Loucy (cell line): Measurements from ENCODE around the gene DLG2.
"Not testable (repeated sequence)": the region's sequence is repeated elsewhere in the genome, so short reads cannot be mapped to it uniquely, and the experiment has no call there.

Source experiments
- H2AFZ ChIP-seq: fragments of 200-600 bp; sonication (generic); 2 replicates; pipeline ENCODE4 v1.6.0; 2016; ENCODE audit warnings: antibody characterized with exemption, mild to moderate bottlenecking, low read length, moderate library complexity
- H3F3A ChIP-seq: fragments of 200-600 bp; 2 replicates; pipeline ENCODE4 v1.6.0; 2016; ENCODE audit warnings: antibody characterized with exemption, low read depth, mild to moderate bottlenecking
- H3K27me3 ChIP-seq: fragments of 200-600 bp; sonication (generic); 2 replicates; pipeline ENCODE4 v1.6.1; 2014; ENCODE audit warnings: low read length, mild to moderate bottlenecking; ENCODE audit not compliant: insufficient read depth, poor library complexity, severe bottlenecking
- H3K36me3 ChIP-seq: fragments of 200-600 bp; sonication (generic); 2 replicates; pipeline ENCODE4 v1.6.1; 2016; ENCODE audit warnings: low read length; ENCODE audit not compliant: insufficient read depth
- H3K4me1 ChIP-seq: fragments of 200-600 bp; sonication (generic); 2 replicates; pipeline ENCODE4 v1.5.1; 2014; ENCODE audit warnings: low read length, mild to moderate bottlenecking; ENCODE audit not compliant: insufficient read depth, poor library complexity, severe bottlenecking
- H3K4me2 ChIP-seq: fragments of 200-600 bp; sonication (generic); 2 replicates; pipeline ENCODE4 v1.6.0; 2014; ENCODE audit warnings: antibody characterized with exemption, low read length, low read depth, mild to moderate bottlenecking; ENCODE audit not compliant: poor library complexity, severe bottlenecking
- H3K4me3 ChIP-seq: fragments of 200-600 bp; sonication (generic); 2 replicates; pipeline ENCODE4 v1.5.1; 2014; ENCODE audit warnings: low read length, mild to moderate bottlenecking, mixed read lengths; ENCODE audit not compliant: poor library complexity, severe bottlenecking
- H3K79me2 ChIP-seq: fragments of 200-600 bp; sonication (generic); 2 replicates; pipeline ENCODE4 v1.6.1; 2014; ENCODE audit warnings: low read length; ENCODE audit not compliant: insufficient read depth
- H3K9ac ChIP-seq: fragments of 200-600 bp; sonication (generic); 2 replicates; pipeline ENCODE4 v1.6.0; 2014; ENCODE audit warnings: mild to moderate bottlenecking, low read depth, low read length, moderate library complexity; ENCODE audit not compliant: poor library complexity, severe bottlenecking
- H3K9me2 ChIP-seq: fragments of 200-600 bp; sonication (generic); replicated peaks from 2 replicates; pipeline ENCODE4 v1.6.1; 2016; ENCODE audit warnings: low read depth, low read length, mixed read lengths
- H3K9me3 ChIP-seq: fragments of 200-600 bp; sonication (generic); 2 replicates; pipeline ENCODE4 v1.6.1; 2014; ENCODE audit warnings: mild to moderate bottlenecking, antibody characterized with exemption, low read length, low read depth; ENCODE audit not compliant: insufficient read depth
- H4K20me1 ChIP-seq: fragments of 200-600 bp; sonication (generic); 2 replicates; pipeline ENCODE4 v1.6.0; 2014; ENCODE audit warnings: antibody characterized with exemption, low read length, mild to moderate bottlenecking; ENCODE audit not compliant: insufficient read depth, poor library complexity, severe bottlenecking
- EZH2phosphoT487 ChIP-seq: fragments of 200-600 bp; IDR thresholded peaks from 2 replicates; pipeline ENCODE4 v1.6.1; 2018; ENCODE audit warnings: antibody characterized with exemption, mild to moderate bottlenecking, moderate library complexity, borderline replicate concordance
- TF ChIP-seq, protein P1 (sequence below): fragments of 200-600 bp; sonication (generic); conservative IDR thresholded peaks from 2 replicates; pipeline ENCODE4 v1.5.1; 2014; ENCODE audit warnings: mild to moderate bottlenecking, antibody characterized with exemption, low read length

DLG2 gene

DNA sequence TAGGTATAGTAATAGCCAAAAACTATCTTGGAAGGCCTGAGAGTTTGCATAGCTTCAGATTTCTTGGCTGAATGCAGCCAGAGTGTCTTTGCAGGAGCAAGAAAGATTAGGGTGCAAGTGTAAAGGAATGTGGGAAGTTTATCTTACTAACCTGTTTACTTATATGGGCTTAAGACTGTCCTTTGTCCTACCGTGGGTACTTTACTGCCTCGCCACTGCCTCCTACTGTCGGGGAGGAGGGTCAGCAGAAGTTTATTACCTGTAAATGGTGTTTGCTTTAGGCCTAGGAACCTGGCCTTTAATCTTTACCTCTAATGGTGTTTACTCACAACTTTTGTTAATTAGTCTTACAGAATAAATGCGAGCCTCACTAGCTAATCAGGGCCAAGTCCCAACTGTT lies 633.8 kb downstream of the DLG2 start:
- TF ChIP-seq, protein P1, sequence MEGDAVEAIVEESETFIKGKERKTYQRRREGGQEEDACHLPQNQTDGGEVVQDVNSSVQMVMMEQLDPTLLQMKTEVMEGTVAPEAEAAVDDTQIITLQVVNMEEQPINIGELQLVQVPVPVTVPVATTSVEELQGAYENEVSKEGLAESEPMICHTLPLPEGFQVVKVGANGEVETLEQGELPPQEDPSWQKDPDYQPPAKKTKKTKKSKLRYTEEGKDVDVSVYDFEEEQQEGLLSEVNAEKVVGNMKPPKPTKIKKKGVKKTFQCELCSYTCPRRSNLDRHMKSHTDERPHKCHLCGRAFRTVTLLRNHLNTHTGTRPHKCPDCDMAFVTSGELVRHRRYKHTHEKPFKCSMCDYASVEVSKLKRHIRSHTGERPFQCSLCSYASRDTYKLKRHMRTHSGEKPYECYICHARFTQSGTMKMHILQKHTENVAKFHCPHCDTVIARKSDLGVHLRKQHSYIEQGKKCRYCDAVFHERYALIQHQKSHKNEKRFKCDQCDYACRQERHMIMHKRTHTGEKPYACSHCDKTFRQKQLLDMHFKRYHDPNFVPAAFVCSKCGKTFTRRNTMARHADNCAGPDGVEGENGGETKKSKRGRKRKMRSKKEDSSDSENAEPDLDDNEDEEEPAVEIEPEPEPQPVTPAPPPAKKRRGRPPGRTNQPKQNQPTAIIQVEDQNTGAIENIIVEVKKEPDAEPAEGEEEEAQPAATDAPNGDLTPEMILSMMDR = peak; percentile 53
- no peak for TF ChIP-seq EZH2phosphoT487
- Histone ChIP-seq H3F3A (no peaks in the 10 kb centered on the region), H3K4me3 (no peak overlapping the region), H3K4me2 (no peak overlapping the region), H3K9me3 (no peaks in the 10 kb centered on the region), H3K79me2 (no peaks in the 10 kb centered on the region), H3K4me1 (no peaks in the 10 kb centered on the region), H2AFZ (no peak overlapping the region), H3K27me3 (no peaks in the 10 kb centered on the region), H3K9ac (no peak overlapping the region), H3K9me2 (no peaks in the 10 kb centered on the region), H3K36me3 (no peaks in the 10 kb centered on the region), H4K20me1 (no peaks in the 10 kb centered on the region)

DNA sequence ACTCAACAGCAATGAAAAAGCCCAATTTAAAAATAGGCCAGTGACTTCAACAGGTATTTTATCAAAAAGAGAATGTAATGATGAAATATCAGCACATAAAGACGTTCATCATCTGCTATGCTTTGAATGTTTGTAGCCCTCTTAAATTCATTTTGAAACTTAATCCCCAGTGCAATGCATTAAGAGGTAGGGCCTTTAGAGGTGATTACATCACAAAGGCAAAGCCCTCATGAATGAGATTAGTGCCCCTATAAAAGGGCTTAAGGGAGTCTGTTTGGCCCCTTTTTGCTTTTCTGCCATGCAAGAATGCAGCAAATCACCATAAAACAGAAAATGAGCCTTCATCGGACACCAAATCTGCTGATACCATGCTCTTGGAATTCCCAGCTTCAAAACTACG lies 637.0 kb downstream of the DLG2 start:
- no peak overlapping the region for H3K4me2 ChIP-seq
- H3K27me3 ChIP-seq = no peaks in the 10 kb centered on the region
- H3K9me2 ChIP-seq = no peaks in the 10 kb centered on the region
- no peaks in the 10 kb centered on the region for H3K36me3 ChIP-seq
- H3K4me1 ChIP-seq = no peaks in the 10 kb centered on the region
- no peaks in the 10 kb centered on the region for H3K79me2 ChIP-seq
- H3K4me3 ChIP-seq = no peak overlapping the region
- H3K9ac ChIP-seq = no peak overlapping the region
- TF ChIP-seq, protein P1 = no peak
- TF ChIP-seq EZH2phosphoT487 = no peak
- H3K9me3 ChIP-seq = 0 out of 2 replicates have a peak, but pooled peaks cover 2% of the 10 kb centered on the region
- H3F3A ChIP-seq = no peaks in the 10 kb centered on the region
- no peak overlapping the region for H2AFZ ChIP-seq
- H4K20me1 ChIP-seq = no peaks in the 10 kb centered on the region

DNA sequence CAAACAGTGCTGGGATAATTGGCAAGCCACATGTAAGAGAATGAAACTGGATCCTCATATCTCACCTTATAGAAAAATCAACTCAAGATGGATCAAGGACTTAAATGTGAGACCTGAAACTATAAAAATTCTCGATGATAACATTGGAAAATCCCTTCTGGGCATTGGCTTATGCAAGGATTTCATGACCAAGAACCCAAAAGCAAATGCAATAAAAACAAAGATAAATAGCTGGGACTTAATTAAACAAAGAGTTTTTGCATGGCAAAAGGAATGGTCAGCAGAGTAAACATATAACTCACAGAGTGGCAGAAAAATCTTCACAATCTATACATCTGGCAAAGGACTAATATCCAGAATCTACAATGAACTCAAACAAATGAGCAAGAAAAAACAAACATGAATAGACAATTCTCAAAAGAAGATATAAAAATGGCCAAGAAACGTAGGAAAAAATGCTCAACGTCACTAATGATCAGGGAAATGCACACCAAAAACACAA lies 639.4 kb downstream of the DLG2 start:
- not testable (repeated sequence) for H3K4me3 ChIP-seq, H3K4me2 ChIP-seq, H2AFZ ChIP-seq, H3K9ac ChIP-seq, H3K27me3 ChIP-seq, H3K9me3 ChIP-seq, H3K79me2 ChIP-seq, H3F3A ChIP-seq, H3K9me2 ChIP-seq, H3K36me3 ChIP-seq, H4K20me1 ChIP-seq, H3K4me1 ChIP-seq

DNA sequence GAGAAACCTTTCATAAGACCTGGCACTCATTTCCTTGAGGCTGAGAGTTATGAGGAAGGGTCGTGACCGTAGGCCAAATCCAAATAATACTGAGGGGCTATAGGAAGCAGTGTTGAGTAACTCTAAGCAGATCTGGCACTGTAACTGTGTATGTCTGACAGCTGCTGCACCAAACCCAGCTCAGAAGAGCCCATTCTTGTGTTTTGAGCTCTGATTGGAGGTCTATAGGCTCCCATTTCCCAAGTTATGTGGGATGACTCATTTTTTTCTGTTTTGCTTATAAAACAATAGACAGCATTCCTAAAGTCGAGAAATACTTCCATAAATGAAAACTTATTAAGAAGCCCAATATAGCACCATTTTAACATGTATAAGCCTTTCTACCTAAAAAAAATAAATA lies 645.8 kb downstream of the DLG2 start:
- Histone ChIP-seq H3K9ac (no peak overlapping the region), H3K4me3 (no peak overlapping the region), H4K20me1 (no peaks in the 10 kb centered on the region), H3K27me3 (no peaks in the 10 kb centered on the region), H3K9me2 (no peaks in the 10 kb centered on the region), H2AFZ (no peak overlapping the region), H3K9me3 (0 out of 2 replicates have a peak, but pooled peaks cover 4% of the 10 kb centered on the region), H3K36me3 (no peaks in the 10 kb centered on the region), H3K79me2 (no peaks in the 10 kb centered on the region), H3K4me1 (no peaks in the 10 kb centered on the region), H3K4me2 (no peak overlapping the region), H3F3A (no peaks in the 10 kb centered on the region)
- TF ChIP-seq, protein P1 = no peak
- TF ChIP-seq EZH2phosphoT487 = no peak
